ENCODE data around the gene LYST. TPM values are rescaled to one million over a fixed set of nuclear protein-coding genes. Genes with fewer than 3 reads are reported as not detected.

The LYST gene
- polyA plus RNA-seq, 3 donors, result 46.3 to 128 (median 67.9) TPM

DNA sequence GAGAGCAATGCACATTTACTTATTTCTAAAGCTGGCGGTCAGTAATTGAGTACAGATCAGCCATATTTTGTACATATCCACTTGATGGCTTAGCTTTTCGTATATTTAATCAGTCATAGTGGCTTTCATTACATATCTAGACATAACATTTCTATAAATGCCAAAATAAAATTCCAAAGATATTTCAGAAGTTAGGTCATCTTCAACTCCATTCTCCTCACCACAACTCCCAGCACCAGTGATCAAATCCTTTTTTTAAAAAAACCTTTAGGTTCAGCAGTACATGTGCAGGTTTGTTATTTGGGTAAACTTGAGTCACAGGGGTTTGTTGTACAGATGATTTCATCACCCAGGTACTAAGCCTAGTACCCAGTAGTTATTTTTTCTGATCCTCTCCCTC, 163.2 kb downstream of the LYST start:
- peaks cover 84 to 96% of the 10 kb centered on the region in 2 donors for H3K36me3 Mint-ChIP-seq
- Histone ChIP-seq H3K27ac (ENCODE audit: low read depth in 1 of 2, low read length in 2 of 2) (no peak overlapping the region), H3K9ac (ENCODE audit: insufficient read depth, low read length, poor library complexity, severe bottlenecking) (no peak overlapping the region), H3K79me2 (ENCODE audit: insufficient read depth, low read length) (peaks cover 33% of the 10 kb centered on the region), H3K4me2 (replicated peaks; ENCODE audit: extremely low read depth, low read length, poor library complexity, severe bottlenecking) (no peak overlapping the region), H3K9me3 (replicated peaks in 1 of 2; ENCODE audit: control insufficient read depth in 1 of 2, insufficient read depth in 1 of 2, low read length in 2 of 2) (no peaks in the 10 kb centered on the region), H3K4me3 (replicated peaks in 1 of 3; ENCODE audit: low read depth in 2 of 3, low read length in 3 of 3) (no peak overlapping the region), H2AFZ (ENCODE audit: insufficient read depth, low read depth, low read length, poor library complexity, severe bottlenecking) (no peak overlapping the region), H3K27me3 (ENCODE audit: control insufficient read depth in 2 of 2, insufficient read depth in 2 of 2, low read length in 2 of 2) (no peaks in the 10 kb centered on the region), H3K36me3 (replicated peaks in 1 of 2; ENCODE audit: control insufficient read depth in 1 of 2, insufficient read depth in 2 of 2, low read length in 2 of 2) (peaks cover 97 to 99% of the 10 kb centered on the region in 2 donors), H4K20me1 (ENCODE audit: insufficient read depth, low read length) (peaks cover 99% of the 10 kb centered on the region), H3K4me1 (ENCODE audit: control insufficient read depth in 1 of 2, insufficient read depth in 2 of 2, low read length in 2 of 2) (no peaks in the 10 kb centered on the region)
- H3K27ac Mint-ChIP-seq, result peak overlapping the region in 1 of 7 donors; percentile 48
- no peaks in the 10 kb centered on the region for H3K9me3 Mint-ChIP-seq
- no peaks in the 10 kb centered on the region for H3K27me3 Mint-ChIP-seq (ENCODE audit: low read depth in 3 of 3)
- DNase-seq, result no peak
- WGBS (ENCODE audit: insufficient coverage), result no CpG with 5 or more reads among the region's 2 CpGs
- TF ChIP-seq, protein P1, sequence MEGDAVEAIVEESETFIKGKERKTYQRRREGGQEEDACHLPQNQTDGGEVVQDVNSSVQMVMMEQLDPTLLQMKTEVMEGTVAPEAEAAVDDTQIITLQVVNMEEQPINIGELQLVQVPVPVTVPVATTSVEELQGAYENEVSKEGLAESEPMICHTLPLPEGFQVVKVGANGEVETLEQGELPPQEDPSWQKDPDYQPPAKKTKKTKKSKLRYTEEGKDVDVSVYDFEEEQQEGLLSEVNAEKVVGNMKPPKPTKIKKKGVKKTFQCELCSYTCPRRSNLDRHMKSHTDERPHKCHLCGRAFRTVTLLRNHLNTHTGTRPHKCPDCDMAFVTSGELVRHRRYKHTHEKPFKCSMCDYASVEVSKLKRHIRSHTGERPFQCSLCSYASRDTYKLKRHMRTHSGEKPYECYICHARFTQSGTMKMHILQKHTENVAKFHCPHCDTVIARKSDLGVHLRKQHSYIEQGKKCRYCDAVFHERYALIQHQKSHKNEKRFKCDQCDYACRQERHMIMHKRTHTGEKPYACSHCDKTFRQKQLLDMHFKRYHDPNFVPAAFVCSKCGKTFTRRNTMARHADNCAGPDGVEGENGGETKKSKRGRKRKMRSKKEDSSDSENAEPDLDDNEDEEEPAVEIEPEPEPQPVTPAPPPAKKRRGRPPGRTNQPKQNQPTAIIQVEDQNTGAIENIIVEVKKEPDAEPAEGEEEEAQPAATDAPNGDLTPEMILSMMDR (IDR thresholded peaks at IDR 0.05), result no peak
- intact Hi-C loops (cut with micrococcal nuclease), result no loop called here
- no peaks in the 10 kb centered on the region for H3K4me1 Mint-ChIP-seq
- no peak overlapping the region for H3K4me3 Mint-ChIP-seq

DNA sequence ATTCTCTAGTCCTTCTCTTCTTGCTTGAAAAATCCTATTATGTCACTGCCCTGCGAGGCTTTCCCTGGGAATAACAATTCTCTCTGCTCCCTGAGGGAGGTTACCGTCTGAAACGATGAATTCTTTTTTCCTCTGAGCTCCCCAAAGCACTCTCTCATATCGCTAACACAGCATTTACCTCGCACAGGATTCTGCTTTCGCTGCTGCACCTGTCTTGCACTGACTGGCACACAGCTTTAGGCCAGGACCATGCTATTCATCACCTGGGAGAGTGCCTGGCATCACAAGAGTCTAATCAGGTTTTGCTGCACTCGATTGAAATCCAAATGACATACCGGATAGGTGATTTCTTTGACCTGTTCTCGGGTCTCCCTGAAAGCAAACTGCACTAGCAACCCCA, 164.3 kb downstream of the LYST start:
- H3K4me3 ChIP-seq (replicated peaks in 1 of 3; ENCODE audit: low read depth in 2 of 3, low read length in 3 of 3), result no peak overlapping the region
- peaks cover 98% of the 10 kb centered on the region for H4K20me1 ChIP-seq (ENCODE audit: insufficient read depth, low read length)
- intact Hi-C loops (cut with micrococcal nuclease), result no loop called here
- Mint-ChIP-seq H3K27me3 (ENCODE audit: low read depth in 3 of 3) (no peaks in the 10 kb centered on the region), H3K9me3 (no peaks in the 10 kb centered on the region), H3K4me3 (no peak overlapping the region), H3K4me1 (no peaks in the 10 kb centered on the region), H3K36me3 (peaks cover 84 to 98% of the 10 kb centered on the region in 2 donors), H3K27ac (peak overlapping the region in 1 of 7 donors; percentile 60)
- 99% methylated on average over 9 of the region's 9 CpGs for whole genome bisulfite sequencing (ENCODE audit: insufficient coverage)
- peaks cover 97 to 99% of the 10 kb centered on the region in 2 donors for H3K36me3 ChIP-seq (replicated peaks in 1 of 2; ENCODE audit: control insufficient read depth in 1 of 2, insufficient read depth in 2 of 2, low read length in 2 of 2)
- no peaks in the 10 kb centered on the region for H3K9me3 ChIP-seq (replicated peaks in 1 of 2; ENCODE audit: control insufficient read depth in 1 of 2, insufficient read depth in 1 of 2, low read length in 2 of 2)
- DNase-seq, result no peak
- H3K27me3 ChIP-seq (ENCODE audit: control insufficient read depth in 2 of 2, insufficient read depth in 2 of 2, low read length in 2 of 2), result no peaks in the 10 kb centered on the region
- H3K27ac ChIP-seq (ENCODE audit: low read depth in 1 of 2, low read length in 2 of 2), result no peak overlapping the region
- no peak overlapping the region for H2AFZ ChIP-seq (ENCODE audit: insufficient read depth, low read depth, low read length, poor library complexity, severe bottlenecking)
- no peak overlapping the region for H3K9ac ChIP-seq (ENCODE audit: insufficient read depth, low read length, poor library complexity, severe bottlenecking)
- TF ChIP-seq, protein P1 (IDR thresholded peaks at IDR 0.05), result no peak
- H3K4me1 ChIP-seq (ENCODE audit: control insufficient read depth in 1 of 2, insufficient read depth in 2 of 2, low read length in 2 of 2), result no peaks in the 10 kb centered on the region
- no peak overlapping the region for H3K4me2 ChIP-seq (replicated peaks; ENCODE audit: extremely low read depth, low read length, poor library complexity, severe bottlenecking)
- peaks cover 30% of the 10 kb centered on the region for H3K79me2 ChIP-seq (ENCODE audit: insufficient read depth, low read length)

Data from CD14-positive monocyte (primary cell).